ENCODE measurements around the gene GTF2H3.
A peak's percentile ranks its signal among the peaks of the same experiment; 100 is the strongest.
"Not testable (repeated sequence)": the region's sequence is repeated elsewhere in the genome, so short reads cannot be mapped to it uniquely, and the experiment has no call there.

The GTF2H3 gene

DNA sequence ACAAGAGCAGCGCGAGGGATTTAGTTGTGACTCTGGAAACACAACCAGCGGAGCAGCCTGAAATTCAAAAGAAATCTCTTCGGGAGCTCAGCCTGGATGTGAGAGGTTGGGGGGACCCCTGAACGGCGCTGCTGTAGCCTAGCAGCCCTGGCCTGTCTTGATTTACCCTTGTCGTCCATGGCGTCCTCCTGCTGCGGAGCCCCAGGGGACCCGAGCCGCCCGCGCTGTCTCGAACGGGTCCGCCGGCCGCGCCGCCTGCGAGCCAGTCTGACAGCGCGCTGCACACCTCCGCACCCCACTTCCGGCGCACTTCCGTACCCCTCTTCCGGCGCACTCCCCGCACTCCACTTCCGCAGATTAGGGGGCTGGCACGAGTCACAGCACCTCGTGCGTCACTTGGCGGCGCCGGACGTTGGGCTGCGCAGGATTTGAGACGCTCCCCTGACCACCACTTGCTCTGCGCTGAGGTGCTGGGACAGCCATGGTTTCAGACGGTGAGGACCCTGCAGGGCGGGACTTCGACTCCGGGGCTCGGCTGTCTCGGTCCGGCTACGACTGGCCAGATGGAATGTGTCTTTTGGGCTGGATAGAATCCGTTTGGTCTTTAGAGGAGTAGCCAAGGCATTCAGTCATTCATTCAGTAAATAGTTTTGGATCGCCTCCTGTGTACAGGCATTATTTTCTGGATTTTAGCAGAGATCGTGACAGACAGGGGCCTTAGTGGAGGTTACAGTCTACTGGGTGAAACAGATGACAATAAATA, at the start of gene GTF2H3, which contains the start of gene EIF2B1:
TSS of gene GTF2H3 (plus strand) at position 451 of the 763 bp plus-strand sequence. CDS start at position 482, 31 bp downstream.
TSS of gene EIF2B1 (minus strand) at position 308 of the 763 bp plus-strand sequence. CDS start at position 179, 129 bp downstream.
- DNase-seq (ENCODE audit: low spot score) = peak; percentile 97

DNA sequence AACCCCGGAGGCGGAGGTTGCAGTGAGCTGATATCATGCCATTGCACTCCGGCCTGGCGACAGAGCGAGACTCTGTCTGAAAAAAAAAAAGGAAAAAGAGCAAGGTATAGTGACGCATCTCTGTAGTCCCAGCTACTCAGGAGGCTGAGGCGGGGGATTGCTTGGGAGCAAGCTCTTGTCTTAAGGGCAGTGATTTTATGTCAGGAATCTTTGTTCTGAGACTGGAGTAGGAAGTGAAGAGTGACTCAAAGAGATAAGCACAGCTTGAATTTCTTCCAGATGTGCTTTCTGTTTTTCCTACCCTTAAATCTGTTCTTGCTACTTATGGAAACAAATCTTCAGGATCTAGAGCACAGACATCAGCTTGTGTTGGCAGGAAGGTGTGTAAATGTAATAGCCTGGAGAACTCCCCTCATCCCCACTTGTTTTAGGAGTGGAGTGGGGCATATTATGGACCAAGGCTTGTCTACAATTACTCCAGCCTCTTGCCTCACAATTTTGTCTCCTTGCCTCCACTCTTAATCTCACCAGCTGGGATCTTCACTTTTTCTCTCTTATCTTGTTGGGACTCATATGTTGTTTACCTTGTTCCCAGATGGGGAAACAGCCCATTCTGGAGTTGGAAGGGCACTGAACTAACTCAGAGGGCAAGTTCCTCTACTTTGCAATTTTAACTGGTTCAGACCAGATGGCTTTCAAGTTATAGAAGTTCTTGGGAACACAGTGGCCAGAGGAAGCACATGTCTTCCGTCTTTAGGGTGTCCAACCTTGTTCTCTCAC, 41.7 kb upstream of the GTF2H3 start:
- no peak for DNase-seq (ENCODE audit: low spot score)

DNA sequence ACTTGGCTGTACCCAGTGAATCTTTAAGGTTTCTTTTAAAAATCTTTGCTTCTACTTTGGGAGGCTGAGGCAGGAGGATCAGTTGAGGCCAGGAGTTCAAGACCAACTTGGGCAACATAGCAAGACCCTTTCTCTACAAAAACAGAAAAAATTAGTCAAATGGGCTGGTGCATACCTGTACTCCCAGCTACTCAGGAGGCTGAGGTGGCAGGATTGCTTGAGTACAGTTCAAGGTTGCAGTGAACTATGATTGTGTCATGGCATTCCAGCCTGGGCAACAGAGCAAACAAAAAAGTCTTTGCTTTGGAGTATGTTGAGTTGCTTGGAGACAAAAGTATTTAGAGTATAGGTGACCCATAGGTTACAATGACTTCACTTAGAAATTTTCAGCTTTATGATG, 37.9 kb upstream of the GTF2H3 start:
- peak; percentile 57 for DNase-seq (ENCODE audit: low spot score)

DNA sequence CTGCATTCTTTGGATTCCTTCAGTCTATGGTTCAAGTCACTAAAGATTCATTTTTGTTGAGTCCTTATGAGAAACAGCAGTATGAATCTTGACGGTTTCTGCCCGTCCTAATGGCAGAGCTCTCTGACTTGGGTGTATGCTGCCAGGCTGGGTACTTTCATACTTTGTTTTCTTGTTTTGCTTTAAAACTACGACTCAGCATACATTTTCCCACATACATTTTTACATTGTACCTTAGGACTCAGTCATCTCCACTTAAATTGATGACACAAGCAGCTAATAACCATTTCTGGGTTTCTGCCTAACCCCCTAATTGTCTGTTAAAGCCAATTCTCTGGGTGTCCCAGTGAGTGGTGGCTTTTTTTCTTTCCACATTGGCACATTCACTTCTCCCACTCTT, 36.5 kb upstream of the GTF2H3 start:
- DNase-seq (ENCODE audit: low spot score) = no peak

DNA sequence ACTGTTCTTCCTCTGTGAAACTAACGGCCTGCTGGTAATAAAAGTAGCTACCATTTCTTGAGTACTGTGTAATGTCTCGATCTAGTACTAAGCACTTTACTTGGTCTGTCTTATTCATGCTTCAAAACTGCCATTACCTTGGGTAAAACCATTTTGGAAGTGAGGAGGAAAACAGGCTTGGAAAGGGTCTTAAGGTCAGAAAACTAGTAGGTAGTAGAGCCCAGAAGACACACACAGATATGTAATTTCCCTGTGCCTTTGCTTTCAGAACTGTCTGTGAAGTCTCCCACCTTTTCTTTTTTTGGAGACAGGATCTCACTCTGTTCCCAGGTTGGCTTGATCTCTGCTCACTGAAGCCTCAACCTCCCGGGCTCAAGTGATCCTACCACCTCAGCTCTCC, 35.1 kb upstream of the GTF2H3 start:
- DNase-seq (ENCODE audit: low spot score) = no peak

DNA sequence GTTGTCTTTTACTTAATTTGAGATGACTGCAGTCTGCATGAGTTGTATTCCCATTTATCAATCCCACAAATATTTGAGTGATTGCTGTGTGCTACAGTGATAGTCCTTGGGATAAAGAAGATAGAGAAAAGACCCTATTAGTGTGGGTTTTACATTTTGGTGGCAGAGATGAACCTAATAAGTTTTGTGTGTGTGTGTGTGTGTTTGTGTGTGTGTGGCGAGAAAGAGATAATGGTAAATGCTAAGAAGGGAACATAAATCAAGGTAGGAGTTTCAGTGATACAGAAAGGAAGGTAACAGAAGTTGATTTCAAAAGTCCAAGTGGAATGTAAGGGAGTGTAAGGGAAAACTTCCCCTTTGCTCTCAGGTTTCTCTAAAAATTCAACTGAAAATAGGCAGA, 34.3 kb upstream of the GTF2H3 start:
- no peak for DNase-seq (ENCODE audit: low spot score)

DNA sequence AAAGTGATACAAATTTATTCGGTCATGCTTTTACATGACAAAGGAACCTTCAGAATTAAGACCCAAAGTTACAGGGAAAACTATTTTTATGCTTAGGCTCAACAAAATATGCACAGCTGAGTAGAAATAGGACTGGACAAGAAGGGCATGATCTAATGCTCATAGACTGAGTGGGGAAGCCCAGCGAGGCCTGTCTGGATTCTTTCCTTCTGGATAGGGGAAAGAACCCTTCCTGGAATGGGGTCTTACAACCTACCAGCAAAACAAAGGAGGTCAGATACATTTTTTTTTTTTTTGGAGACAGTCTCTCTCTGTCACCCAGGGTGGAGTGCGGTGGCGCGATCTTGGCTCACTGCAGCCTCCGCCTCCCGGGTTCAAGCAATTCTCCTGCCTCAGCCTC, 33.9 kb upstream of the GTF2H3 start:
- DNase-seq (ENCODE audit: low spot score) = no peak

DNA sequence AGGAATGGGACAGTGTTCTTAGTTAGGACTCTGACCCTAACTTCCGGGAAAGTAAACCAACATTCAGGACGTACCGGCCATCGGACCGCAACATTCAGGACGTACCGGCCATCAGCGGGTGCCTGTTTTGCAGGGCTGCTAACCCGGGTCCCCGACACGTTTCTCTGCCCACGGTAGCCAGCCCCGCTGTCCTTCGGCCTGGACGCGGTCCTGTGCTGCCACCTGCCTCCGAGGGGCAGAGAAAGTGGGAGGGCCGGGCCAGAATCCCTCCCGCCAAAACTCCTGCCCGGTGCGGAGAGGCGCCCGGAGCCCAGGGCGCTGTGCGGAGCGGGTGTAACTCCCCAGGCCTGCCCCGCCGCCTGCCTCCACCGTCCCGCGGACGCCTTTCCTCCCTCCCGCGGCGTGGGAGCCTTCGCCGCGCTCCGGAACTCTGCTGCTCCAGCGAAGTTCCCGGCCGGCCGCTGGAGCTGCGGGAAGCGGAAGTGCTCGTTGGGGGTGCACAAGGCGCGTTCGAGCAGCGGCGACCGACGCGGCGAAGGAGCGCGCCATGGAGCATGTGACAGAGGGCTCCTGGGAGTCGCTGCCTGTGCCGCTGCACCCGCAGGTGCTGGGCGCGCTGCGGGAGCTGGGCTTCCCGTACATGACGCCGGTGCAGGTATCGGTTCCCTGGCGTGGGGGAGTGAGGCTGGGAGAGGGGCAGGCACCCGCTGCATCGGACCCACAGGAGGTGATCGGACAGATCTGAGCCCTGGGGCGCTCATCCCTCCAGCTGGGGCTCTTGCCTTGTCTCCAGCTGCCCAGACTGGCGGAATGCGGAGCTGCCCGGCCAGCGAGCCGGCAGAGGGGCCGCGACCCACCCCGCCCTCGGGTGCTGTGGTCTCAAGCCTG, 31.8 kb upstream of the GTF2H3 start, which contains the start of gene DDX55:
TSS of gene DDX55 (plus strand) at position 498 of the 888 bp plus-strand sequence. CDS start at position 548, 50 bp downstream.
- peak; percentile 87 for DNase-seq (ENCODE audit: low spot score)

DNA sequence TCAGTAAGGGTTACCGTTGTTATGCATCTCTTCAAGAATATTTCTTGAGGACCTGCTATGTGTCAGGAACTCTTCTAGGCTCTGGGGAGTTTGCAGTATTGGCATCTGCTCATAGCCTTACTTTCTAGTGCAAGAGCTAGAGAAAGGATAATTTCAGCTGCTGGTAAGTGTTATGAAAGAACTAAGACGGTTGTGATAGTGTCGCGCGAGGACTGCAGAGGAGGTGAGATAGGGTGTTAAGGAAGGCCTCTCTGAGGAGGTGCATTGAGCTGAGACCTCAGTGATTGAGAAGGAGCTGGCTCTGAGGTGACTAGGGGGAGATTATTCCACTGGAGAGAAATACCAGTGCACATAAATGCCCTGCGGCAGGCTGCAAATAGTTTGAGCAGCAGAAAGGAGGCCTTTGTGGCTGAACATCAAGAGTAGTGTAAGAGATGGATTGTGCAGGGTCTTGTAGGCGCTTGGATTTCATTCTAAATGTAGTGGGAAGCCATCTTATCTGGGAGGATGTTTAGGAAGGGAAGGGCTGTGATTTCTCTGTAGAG, 30.9 kb upstream of the GTF2H3 start:
- DNase-seq (ENCODE audit: low spot score) = peak; percentile 16

DNA sequence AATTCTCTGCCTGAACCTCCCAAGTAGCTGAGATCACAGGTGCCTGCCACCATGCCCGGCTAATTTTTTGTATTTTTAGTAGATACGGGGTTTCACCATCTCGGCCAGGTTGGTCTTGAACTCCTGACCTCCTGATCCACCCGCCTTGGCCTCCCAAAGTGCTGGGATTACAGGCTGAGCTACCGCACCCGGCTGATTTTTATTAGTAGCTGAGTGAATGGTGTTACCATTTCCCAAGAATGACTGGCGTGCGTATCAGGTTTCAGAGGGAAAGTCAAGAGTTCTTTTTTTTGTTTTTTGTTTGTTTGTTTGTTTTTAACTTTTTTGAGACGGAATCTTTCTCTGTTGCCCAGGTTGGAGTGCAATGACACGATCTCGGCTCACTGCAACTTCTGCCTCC, 30.1 kb upstream of the GTF2H3 start:
- DNase-seq (ENCODE audit: low spot score) = not testable (repeated sequence)

DNA sequence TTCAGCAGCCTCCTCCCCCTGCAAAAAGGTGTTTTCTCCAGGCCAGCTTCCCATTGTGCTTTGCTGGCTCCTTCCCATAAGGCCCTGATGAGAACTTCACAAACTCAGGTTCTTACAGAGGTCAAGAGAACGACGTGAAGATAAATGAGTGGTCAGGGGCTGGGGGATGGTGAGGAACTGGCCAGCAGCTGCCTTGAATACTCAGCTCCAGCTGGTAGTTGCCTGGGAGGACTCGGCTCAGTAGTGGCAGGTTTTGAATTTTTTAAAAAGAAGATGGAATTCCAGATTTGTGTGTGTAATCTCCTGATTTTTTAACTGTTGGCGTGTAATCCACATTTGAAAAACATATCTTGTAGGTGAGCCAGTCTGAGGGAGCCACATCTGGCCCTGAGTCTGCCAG, 25.9 kb upstream of the GTF2H3 start:
- DNase-seq (ENCODE audit: low spot score) = no peak

DNA sequence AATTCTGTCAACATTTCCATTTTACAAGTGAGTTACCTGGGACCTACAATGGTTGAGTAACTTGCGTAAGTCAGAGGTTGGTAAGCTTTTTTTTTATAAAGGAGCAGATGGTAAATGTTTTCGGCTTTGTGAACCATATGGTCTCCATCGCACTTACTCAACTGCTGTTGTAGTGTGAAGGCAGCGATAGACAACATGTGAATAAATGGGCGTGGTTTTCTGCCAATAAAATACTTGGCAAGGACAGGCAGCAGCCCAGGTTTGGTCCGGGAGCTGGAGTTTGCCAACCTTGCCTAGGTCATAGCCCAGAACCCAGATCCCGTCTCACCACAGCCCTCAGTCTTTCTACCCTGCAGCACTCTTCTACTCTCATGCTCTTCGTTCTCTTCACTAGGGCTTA, 25.4 kb upstream of the GTF2H3 start:
- no peak for DNase-seq (ENCODE audit: low spot score)

DNA sequence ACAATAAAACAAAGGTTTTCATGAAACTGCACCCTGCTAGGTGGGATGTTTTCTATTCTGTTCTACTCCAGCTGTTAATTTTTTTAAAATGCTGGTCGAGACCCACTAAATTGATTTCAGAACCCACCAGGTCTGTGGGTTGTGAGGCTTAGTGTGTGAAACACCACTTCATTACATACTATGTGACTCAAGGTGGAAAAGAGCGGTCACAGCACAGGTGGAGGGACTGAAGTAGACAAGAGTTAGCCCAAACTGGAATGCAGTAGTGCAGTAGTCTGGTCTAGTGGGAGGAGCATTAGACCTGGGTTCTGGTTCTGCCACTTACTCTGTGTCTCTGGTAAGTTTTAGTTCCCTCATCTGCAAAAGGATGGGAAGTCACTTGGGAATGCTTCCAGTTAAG, 19.5 kb upstream of the GTF2H3 start:
- no peak for DNase-seq (ENCODE audit: low spot score)

DNA sequence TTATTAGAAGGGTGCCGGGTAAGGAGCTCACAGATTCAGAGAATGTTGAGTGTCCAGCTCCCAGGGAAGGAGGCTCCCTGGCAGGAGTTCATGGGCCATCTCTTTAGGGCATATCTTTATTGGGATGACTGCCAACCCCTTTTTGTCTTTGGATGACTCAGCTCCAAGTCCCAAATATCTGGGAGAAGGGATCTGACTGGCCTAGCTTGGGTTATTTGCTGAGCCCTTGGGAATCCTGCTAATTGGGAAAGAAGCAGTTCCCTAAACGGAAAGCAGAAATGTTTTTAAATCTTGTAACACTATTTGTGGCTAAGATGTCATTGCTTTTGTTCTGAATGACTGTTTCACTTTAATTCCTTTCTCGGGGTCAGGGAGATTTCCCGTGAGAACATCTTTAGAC, 19.1 kb upstream of the GTF2H3 start:
- no peak for DNase-seq (ENCODE audit: low spot score)

DNA sequence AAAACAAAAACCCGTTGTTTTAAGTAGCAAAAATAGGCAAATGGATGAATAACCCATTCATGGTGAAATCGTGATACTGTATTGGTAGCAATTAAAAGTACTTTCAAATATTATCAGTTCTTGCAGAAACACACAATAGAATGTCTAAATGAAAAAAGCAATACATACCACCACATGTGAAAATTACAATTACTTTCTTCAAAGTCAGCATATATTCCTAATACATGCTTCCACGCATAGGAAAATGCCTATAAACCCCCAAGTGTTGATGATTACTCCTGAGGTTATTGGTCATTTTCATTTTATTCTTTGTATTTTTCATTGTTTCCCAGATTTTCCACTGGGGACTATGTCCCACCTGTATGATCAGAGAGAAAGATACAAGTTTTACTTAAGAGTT, 16.5 kb upstream of the GTF2H3 start:
- no peak for DNase-seq (ENCODE audit: low spot score)

DNA sequence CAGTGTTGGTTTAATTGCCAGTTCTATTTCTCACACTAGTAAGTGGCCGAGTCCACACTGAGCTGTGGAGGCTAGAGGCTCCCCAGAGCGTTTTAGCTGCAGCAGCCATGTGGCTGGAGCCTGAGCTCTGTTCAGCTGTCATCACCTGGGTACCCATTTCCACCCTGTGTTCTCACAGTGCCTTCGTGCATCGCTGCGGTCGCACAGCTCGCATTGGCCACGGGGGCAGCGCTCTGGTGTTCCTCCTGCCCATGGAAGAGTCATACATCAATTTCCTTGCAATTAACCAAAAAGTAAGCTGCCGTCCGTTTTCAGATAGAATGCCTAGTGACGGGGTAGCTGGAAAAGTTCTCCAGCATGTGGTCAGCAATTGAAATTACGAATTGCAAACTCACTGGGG, 16.0 kb upstream of the GTF2H3 start:
- no peak for DNase-seq (ENCODE audit: low spot score)

DNA sequence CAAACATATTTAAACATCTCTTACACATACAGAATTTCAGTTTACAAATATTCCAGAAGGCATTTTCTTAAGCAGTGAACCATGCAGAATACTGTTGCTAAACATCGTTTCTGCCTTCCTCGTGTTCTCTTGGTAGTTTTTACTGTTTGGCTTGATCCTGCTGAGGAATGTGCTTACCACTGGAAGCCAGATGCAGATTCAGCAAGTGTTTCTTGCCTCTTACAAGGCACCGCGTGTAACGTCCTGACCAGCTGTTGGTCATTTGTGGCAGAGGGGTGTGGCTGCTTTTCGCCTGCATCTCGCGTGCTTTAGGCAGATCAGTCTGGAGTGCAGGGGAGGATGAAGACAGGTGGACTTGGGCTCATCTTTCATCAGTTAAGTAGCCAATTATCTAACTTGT, 12.5 kb upstream of the GTF2H3 start:
- no peak for DNase-seq (ENCODE audit: low spot score)

DNA sequence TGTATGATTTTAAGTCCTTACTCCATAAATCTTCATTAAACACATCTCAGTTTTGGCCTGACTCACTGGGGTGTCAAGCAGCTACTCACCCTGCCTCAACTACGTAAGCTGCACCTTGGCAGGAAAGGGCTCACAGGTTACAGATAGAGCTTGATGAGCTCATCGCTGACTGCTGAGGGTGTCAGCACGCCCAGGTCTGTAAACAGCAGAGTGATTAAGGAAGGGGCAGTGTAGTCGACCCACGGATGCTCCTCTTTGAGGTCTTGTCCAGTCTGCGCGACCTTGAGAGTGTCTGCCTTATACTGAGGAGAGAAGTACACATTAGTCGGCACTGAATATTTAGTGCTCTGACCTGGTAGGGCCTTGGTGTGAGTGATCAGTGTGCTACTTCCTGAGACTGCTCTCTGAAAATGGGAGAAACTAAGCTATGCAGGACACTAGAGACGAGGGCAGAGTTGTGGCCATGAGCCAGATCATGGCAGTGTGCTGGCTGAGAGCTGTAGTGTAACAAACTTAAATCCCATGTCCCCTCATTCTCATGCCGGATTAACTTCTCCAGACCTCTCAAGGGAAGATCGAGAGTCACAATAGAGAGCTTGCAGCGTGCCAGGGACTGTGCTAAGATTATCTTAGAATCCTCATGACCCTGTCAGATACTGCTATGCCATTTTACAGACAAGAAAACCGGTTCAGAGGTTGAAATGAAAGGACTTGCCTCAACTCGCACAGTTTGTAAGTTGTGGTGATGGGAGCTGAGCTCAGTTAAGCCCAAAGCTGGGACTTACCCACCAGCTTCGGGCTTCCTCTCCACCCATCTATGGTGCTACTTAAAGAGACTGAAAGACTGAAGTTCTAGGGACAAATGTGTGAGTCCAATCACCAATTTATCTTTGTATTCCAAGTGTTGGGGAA, 11.8 kb upstream of the GTF2H3 start:
- peak; percentile 7 for DNase-seq (ENCODE audit: low spot score)

DNA sequence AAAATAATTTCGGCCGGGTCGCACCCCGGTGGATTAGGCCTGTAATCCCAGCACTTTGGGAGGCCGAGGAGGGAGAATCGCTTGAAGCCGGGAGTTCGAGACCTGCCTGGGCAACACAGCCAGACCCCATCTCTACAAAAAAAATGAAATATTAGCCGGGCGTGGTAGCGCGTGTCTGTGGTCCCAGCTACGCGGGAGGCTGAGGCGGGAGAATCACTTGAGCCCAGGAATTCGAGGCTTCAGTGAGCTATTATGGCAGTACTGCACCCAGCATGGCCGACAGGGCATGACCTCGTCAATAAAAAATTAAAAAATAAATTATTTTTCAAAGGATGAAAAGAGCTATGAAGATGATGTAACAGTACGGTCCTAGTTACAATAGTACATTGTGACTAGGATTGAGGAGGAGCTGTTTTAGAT, 523 bp downstream of the GTF2H3 start:
- peak; percentile 8 for DNase-seq (ENCODE audit: low spot score)

DNA sequence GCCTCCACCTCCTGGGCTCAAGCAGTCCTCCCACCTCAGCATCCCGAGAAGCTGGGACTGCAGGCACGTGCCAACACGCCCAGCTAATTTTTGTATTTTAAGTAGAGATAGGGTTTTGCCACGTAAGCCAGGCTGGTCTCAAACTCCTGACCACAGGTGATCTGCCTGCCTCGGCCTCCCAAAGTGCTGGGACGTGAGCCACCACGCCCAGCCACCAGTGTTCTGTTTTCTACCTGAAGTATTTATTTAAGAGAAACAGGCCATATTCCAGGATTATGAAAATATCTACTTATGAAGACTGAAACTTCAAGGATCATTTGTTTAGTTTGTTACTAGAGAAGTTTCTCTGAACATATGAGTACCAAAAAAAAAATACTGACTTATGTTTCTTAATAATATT, 10.3 kb downstream of the GTF2H3 start:
- DNase-seq (ENCODE audit: low spot score) = no peak

DNA sequence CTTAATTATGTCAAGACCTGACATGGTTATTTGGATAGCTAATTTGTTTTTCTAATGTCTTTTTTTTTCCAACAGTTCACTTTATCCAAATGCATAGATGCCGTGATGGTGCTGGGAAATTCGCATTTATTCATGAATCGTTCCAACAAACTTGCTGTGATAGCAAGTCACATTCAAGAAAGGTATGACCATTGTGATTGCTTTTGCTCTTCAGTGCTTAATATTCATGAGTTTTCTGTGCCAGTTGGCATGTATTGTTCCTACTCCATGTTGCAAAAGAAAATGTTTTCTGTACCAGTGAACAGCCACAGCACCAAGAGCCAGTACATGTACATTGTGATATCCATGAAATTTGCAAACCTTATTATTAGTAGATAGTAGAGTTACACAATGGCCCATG, 11.8 kb downstream of the GTF2H3 start:
- DNase-seq (ENCODE audit: low spot score) = no peak

Data from kidney tubule cell (primary cell).